A673 (cell line): Measurements from ENCODE around the gene PDE4C. TPM values are rescaled to one million over a fixed set of nuclear protein-coding genes. Genes with fewer than 3 reads are reported as not detected.

Experiments used
- BruUV-seq: library from RNA; stranded (reverse); fragments of 400-500 nt; replicated peaks from 2 replicates; lab custom pipeline; 2021; lab: Mats Ljungman, UMichigan
- CTCF ChIA-PET: fragments of 300-600 bp; sonication (Branson Sonifier 250); formaldehyde crosslinking; loops from one replicate; lab custom pipeline; 2022; ENCODE audit warnings: antibody characterized with exemption; lab: Charles Lee
- POLR2A ChIA-PET: fragments of 300-600 bp; sonication (Branson Sonifier 250); formaldehyde crosslinking; loops from one replicate; lab custom pipeline; 2022; ENCODE audit warnings: antibody characterized with exemption; ENCODE audit not compliant: low non-redundant PET; lab: Charles Lee
- DNase-seq: peaks from one replicate; pipeline ENCODE4 v3.0.0-alpha.2; 2015; ENCODE audit warnings: low spot score
- H3K27ac ChIP-seq: fragments of 200-600 bp; sonication (generic); 2 replicates; pipeline ENCODE4 v1.5.1; 2016; ENCODE audit warnings: mixed run types, low read depth, mild to moderate bottlenecking, mixed read lengths, antibody characterized with exemption, low read length; ENCODE audit not compliant: poor library complexity, severe bottlenecking
- H3K27me3 ChIP-seq: fragments of 200-600 bp; sonication (generic); replicated peaks from 2 replicates; pipeline ENCODE4 v1.6.1; 2017; ENCODE audit warnings: mixed run types, low read depth, mild to moderate bottlenecking, mixed read lengths, antibody characterized with exemption, low read length; ENCODE audit not compliant: insufficient read depth, poor library complexity
- H3K36me3 ChIP-seq: fragments of 200-600 bp; sonication (generic); 2 replicates; pipeline ENCODE4 v1.6.1; 2016; ENCODE audit warnings: mixed run types, mild to moderate bottlenecking, mixed read lengths, antibody characterized with exemption, low read length; ENCODE audit not compliant: insufficient read depth, poor library complexity, severe bottlenecking
- H3K4me1 ChIP-seq: fragments of 200-600 bp; sonication (generic); 2 replicates; pipeline ENCODE4 v1.6.1; 2017; ENCODE audit warnings: mixed run types, mild to moderate bottlenecking, mixed read lengths, antibody characterized with exemption, low read length; ENCODE audit not compliant: insufficient read depth, poor library complexity, severe bottlenecking
- H3K4me3 ChIP-seq: fragments of 200-600 bp; sonication (generic); 2 replicates; pipeline ENCODE4 v1.5.1; 2016; ENCODE audit warnings: low read depth, mixed run types, mild to moderate bottlenecking, mixed read lengths, low read length; ENCODE audit not compliant: poor library complexity, severe bottlenecking
- H3K9me3 ChIP-seq: fragments of 200-600 bp; sonication (generic); 2 replicates; pipeline ENCODE4 v1.6.1; 2016; ENCODE audit warnings: mixed run types, low read depth, mild to moderate bottlenecking, mixed read lengths, antibody characterized with exemption, low read length; ENCODE audit not compliant: poor library complexity, severe bottlenecking
- CTCF ChIP-seq: fragments of 300-800, 200-600 bp; sonication (generic); conservative IDR thresholded peaks from 2 replicates; pipeline ENCODE4 v1.5.1; 2017; ENCODE audit warnings: low read depth, mild to moderate bottlenecking, antibody characterized with exemption, low read length, moderate library complexity, mixed read lengths
- EZH2 ChIP-seq: fragments of 200-600 bp; sonication (generic); IDR thresholded peaks from 2 replicates; pipeline ENCODE4 v1.6.1; 2017; ENCODE audit warnings: borderline replicate concordance, low read depth, mild to moderate bottlenecking, mixed read lengths, antibody characterized with exemption, low read length; ENCODE audit not compliant: poor library complexity, severe bottlenecking
- intact Hi-C: fragments of 100-400 bp; cut with micrococcal nuclease; formaldehyde crosslinking; loops from one replicate; pipeline ENCODE4 v1.10.0; 2022; ENCODE audit not compliant: unreplicated experiment
- total RNA-seq: library from RNA; stranded (reverse); gene quantifications from 2 replicates; pipeline ENCODE4 v1.2.3, GENCODE V29; 2021

Gene PDE4C
- total RNA-seq, 1 experiment from 2014 or later: not detected

GRCh38 chr19:18259893-18260292, 33.7 kb upstream of the PDE4C start:
- TF ChIP-seq CTCF: no peak
- TF ChIP-seq EZH2: no peak
- Histone ChIP-seq H3K27ac (no peak overlapping the region), H3K4me1 (no peaks in the 10 kb centered on the region), H3K27me3 (no peaks in the 10 kb centered on the region), H3K36me3 (peaks cover 3% of the 10 kb centered on the region), H3K4me3 (no peak overlapping the region), H3K9me3 (no peaks in the 10 kb centered on the region)
- no TSS peak for BruUV-seq
- DNase-seq: no peak
- POLR2A ChIA-PET: no interaction called here
- intact Hi-C loops: no loop called here
- CTCF ChIA-PET: no interaction called here

GRCh38 chr19:18257503-18258470, 31.5 kb upstream of the PDE4C start:
- POLR2A ChIA-PET: interaction anchor here (0.6 kb wide), 1 partner anchor 22 kb away, joined by 7 read pairs; no protein-coding TSS in a partner anchor
- no peak overlapping the region for H3K27ac ChIP-seq
- intact Hi-C loops: no loop called here

More at GRCh38 chr19:18257503-18258470, 31.5 kb upstream of the PDE4C start:
- no peak for TF ChIP-seq CTCF
- no peak for TF ChIP-seq EZH2
- H3K27me3 ChIP-seq: peaks cover 6% of the 10 kb centered on the region
- CTCF ChIA-PET: no interaction called here
- no peaks in the 10 kb centered on the region for H3K36me3 ChIP-seq
- BruUV-seq: no TSS peak
- H3K4me1 ChIP-seq: no peaks in the 10 kb centered on the region
- no peak overlapping the region for H3K4me3 ChIP-seq
- H3K9me3 ChIP-seq: no peaks in the 10 kb centered on the region
- DNase-seq: no peak
